MCF 10A (cell line): ENCODE data around the gene PRKAR1B. TPM values are rescaled to one million over a fixed set of nuclear protein-coding genes. Genes with fewer than 3 reads are reported as not detected.

Experiments used
- BruUV-seq: library from RNA; stranded (reverse); fragments of 400-500 nt; replicated peaks from 2 replicates; lab custom pipeline; 2021; lab: Mats Ljungman, UMichigan
- CTCF ChIA-PET: fragments of 300-600 bp; sonication (Branson Sonifier 250); formaldehyde crosslinking; extraction: SDS; loops from one replicate; lab custom pipeline; 2021; ENCODE audit warnings: antibody characterized with exemption, inconsistent platforms; lab: Yijun Ruan, JAX
- POLR2A ChIA-PET: fragments of 300-600, 350-650 bp; sonication (Branson Sonifier 250); formaldehyde crosslinking; extraction: SDS; loops from one replicate; lab custom pipeline; 2020; ENCODE audit warnings: antibody characterized with exemption, inconsistent platforms; lab: Yijun Ruan, JAX
- DNase-seq: peaks from one replicate; pipeline ENCODE4 v3.0.0-alpha.2; 2018; ENCODE audit not compliant: unreplicated experiment
- H3K27ac Mint-ChIP-seq: one replicate; pipeline ENCODE4 v1.8.0; 2022; ENCODE audit warnings: mild to moderate bottlenecking, low read depth, mixed read lengths; ENCODE audit not compliant: unreplicated experiment
- H3K27me3 Mint-ChIP-seq: one replicate; pipeline ENCODE4 v1.8.0; 2022; ENCODE audit warnings: mixed read lengths; ENCODE audit not compliant: insufficient read depth, unreplicated experiment
- H3K36me3 Mint-ChIP-seq: one replicate; pipeline ENCODE4 v1.8.0; 2022; ENCODE audit warnings: mild to moderate bottlenecking, moderate library complexity, mixed read lengths; ENCODE audit not compliant: insufficient read depth, unreplicated experiment
- H3K4me1 Mint-ChIP-seq: one replicate; pipeline ENCODE4 v1.8.0; 2022; ENCODE audit warnings: mixed read lengths; ENCODE audit not compliant: insufficient read depth, unreplicated experiment
- H3K4me3 Mint-ChIP-seq: one replicate; pipeline ENCODE4 v1.8.0; 2022; ENCODE audit warnings: mild to moderate bottlenecking, moderate library complexity, mixed read lengths; ENCODE audit not compliant: unreplicated experiment
- H3K9me3 Mint-ChIP-seq: one replicate; pipeline ENCODE4 v1.8.0; 2022; ENCODE audit warnings: mixed read lengths; ENCODE audit not compliant: unreplicated experiment
- CTCF ChIP-seq: fragments of 200-600 bp; IDR thresholded peaks from one replicate; pipeline ENCODE4 v1.8.0; 2022; ENCODE audit warnings: antibody characterized with exemption, mild to moderate bottlenecking; ENCODE audit not compliant: unreplicated experiment
- intact Hi-C: fragments of 100-400 bp; cut with micrococcal nuclease; formaldehyde crosslinking; loops from 2 replicates; pipeline ENCODE4 v1.14.1; 2022
- total RNA-seq: library from RNA; stranded (reverse); gene quantifications from 2 replicates; pipeline ENCODE4 v1.2.3, GENCODE V29; 2022

Gene PRKAR1B
- total RNA-seq, 1 experiment from 2014 or later: 31.5 TPM

GRCh38 chr7:604001-604883 is 122.8 kb downstream of the PRKAR1B start:
- no peaks in the 10 kb centered on the region for H3K27me3 Mint-ChIP-seq
- intact Hi-C loops: no loop called here
- H3K9me3 Mint-ChIP-seq: no peaks in the 10 kb centered on the region
- no TSS peak for BruUV-seq
- H3K4me1 Mint-ChIP-seq: no peaks in the 10 kb centered on the region
- H3K27ac Mint-ChIP-seq: no peak overlapping the region
- no peak for TF ChIP-seq CTCF
- CTCF ChIA-PET: no interaction called here
- DNase-seq: peak; percentile 52
- POLR2A ChIA-PET: interaction anchor here (0.6 kb wide), 1 partner anchor 10 kb away, joined by 4 read pairs; no protein-coding TSS in a partner anchor
- no peak overlapping the region for H3K4me3 Mint-ChIP-seq
- H3K36me3 Mint-ChIP-seq: peaks cover 9% of the 10 kb centered on the region

- intact Hi-C loops: no loop called here
- ChIA-PET POLR2A (no interaction called here), CTCF (no interaction called here)
- no peak overlapping the region for H3K27ac Mint-ChIP-seq
- H3K36me3 Mint-ChIP-seq: peaks cover 9% of the 10 kb centered on the region
- H3K27me3 Mint-ChIP-seq: no peaks in the 10 kb centered on the region
- H3K4me3 Mint-ChIP-seq: no peak overlapping the region
- BruUV-seq: no TSS peak
- no peaks in the 10 kb centered on the region for H3K4me1 Mint-ChIP-seq
- TF ChIP-seq CTCF: no peak
- H3K9me3 Mint-ChIP-seq: no peaks in the 10 kb centered on the region
- no peak for DNase-seq
These were observed 123.7 kb downstream of the PRKAR1B start for GRCh38 chr7:603152-603951.

GRCh38 chr7:602341-603141 is 124.5 kb downstream of the PRKAR1B start:
- intact Hi-C loops: no loop called here
- Mint-ChIP-seq H3K4me3 (no peak overlapping the region), H3K27me3 (no peaks in the 10 kb centered on the region), H3K36me3 (peaks cover 15% of the 10 kb centered on the region), H3K4me1 (no peaks in the 10 kb centered on the region), H3K9me3 (no peaks in the 10 kb centered on the region), H3K27ac (no peak overlapping the region)
- BruUV-seq: no TSS peak
- TF ChIP-seq CTCF: no peak
- no peak for DNase-seq
- CTCF ChIA-PET: no interaction called here
- POLR2A ChIA-PET: no interaction called here
